ENCODE data around the gene PATL1.
"Not testable (repeated sequence)": the region's sequence is repeated elsewhere in the genome, so short reads cannot be mapped to it uniquely, and the experiment has no call there.

Gene PATL1

DNA sequence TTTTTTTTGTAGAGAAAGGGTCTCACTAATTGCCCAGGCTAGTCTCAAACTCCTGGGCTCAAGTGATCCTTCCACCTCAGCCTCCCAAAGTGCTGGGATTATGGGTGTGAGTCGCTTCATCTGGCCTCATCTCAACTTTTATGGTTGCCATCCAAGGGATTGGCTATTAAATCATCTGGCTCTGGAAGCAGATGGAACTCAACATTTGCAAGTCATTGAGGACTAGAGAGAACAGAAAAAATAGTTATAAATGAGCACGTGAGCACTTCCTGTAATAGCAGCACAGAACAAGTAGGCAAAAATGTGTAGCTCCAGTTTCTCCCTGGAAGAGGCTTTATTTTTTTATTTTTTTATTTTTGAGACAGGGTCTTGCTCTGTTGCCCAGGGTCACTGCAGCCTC, 22.3 kb upstream of the PATL1 start:
- no peak overlapping the region for H3K4me3 ChIP-seq (ENCODE audit: low read depth, low read length)
- DNase-seq (ENCODE audit: low read depth), result no peak
- TF ChIP-seq POLR2A (IDR thresholded peaks at IDR 0.05; ENCODE audit: extremely low read depth, insufficient read length), result no peak
- TF ChIP-seq MYC (IDR thresholded peaks at IDR 0.05; ENCODE audit: low read depth, low read length), result no peak
- TF ChIP-seq, protein P1, sequence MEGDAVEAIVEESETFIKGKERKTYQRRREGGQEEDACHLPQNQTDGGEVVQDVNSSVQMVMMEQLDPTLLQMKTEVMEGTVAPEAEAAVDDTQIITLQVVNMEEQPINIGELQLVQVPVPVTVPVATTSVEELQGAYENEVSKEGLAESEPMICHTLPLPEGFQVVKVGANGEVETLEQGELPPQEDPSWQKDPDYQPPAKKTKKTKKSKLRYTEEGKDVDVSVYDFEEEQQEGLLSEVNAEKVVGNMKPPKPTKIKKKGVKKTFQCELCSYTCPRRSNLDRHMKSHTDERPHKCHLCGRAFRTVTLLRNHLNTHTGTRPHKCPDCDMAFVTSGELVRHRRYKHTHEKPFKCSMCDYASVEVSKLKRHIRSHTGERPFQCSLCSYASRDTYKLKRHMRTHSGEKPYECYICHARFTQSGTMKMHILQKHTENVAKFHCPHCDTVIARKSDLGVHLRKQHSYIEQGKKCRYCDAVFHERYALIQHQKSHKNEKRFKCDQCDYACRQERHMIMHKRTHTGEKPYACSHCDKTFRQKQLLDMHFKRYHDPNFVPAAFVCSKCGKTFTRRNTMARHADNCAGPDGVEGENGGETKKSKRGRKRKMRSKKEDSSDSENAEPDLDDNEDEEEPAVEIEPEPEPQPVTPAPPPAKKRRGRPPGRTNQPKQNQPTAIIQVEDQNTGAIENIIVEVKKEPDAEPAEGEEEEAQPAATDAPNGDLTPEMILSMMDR (IDR thresholded peaks at IDR 0.05; ENCODE audit: low read depth, low read length), result no peak
- no peak for TF ChIP-seq MAX (IDR thresholded peaks at IDR 0.05; ENCODE audit: low read depth, low read length)

DNA sequence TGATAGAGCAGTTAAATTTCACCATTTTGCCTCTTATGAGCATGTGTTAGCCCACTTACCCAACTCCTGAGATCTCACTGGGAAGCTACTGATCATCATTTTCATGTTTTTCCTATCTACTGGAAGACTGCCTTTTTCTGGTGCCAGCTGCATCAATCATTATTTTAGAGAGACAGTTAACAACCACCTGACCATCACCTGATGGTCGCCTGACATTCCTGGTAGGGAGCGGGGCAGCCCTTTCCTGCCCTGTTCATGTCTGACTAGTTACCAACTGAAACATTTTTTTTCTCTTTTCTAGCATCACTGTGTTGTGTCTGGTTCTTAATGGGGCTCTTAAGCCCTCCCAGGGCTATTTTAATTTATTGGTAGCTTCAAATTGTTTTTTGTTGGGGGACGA, 20.2 kb upstream of the PATL1 start:
- TF ChIP-seq POLR2A (IDR thresholded peaks at IDR 0.05; ENCODE audit: extremely low read depth, insufficient read length) (no peak), MAX (IDR thresholded peaks at IDR 0.05; ENCODE audit: low read depth, low read length) (no peak), MYC (IDR thresholded peaks at IDR 0.05; ENCODE audit: low read depth, low read length) (no peak)
- TF ChIP-seq, protein P1 (IDR thresholded peaks at IDR 0.05; ENCODE audit: low read depth, low read length), result no peak
- no peak overlapping the region for H3K4me3 ChIP-seq (ENCODE audit: low read depth, low read length)
- no peak for DNase-seq (ENCODE audit: low read depth)

GRCh38 chr11:59681260-59681725, 12.5 kb upstream of the PATL1 start:
- H3K4me3 ChIP-seq (ENCODE audit: low read depth, low read length); DNase-seq (ENCODE audit: low read depth): not testable (repeated sequence)

DNA sequence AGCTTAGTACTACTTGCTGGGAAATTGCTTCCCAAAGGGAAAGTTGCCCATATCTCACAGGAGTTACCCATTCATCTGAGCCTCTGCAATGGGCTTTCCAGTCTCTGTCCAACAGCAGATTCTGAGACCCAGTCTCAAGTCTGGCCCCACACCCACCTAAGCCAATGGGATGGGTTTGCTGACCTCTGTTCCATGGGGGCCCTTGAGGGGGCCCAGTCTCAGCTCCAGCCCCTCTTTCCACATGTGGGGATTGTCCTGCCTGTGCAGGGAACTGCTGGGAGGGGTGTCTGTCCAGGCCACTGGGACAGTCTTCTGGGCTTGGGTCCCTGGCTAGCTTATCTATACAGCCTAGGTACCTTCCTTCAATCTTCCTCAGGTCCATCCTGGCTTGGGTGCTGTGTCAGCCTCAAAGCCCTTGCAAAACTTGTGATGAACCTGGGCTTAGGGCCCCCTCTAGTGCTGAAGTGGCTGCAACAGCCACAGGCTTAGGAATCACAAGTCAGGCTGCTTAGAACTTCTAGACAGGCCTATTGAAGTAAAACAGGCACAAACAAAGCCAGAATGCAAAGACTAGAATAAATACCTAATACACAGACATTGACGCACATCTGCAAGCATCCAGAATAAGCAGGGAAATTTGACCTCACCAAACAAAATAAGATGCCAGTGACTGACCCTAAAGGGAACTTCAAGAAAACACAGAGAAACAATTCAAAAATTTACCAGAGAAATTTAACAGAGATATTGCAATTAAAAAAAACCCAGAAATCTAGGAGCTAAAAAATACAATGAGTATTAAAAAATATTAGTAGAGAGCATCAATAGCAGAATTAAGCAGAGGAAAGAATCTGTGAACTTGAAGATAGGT, 11.7 kb upstream of the PATL1 start:
- peak; percentile 83 for DNase-seq (ENCODE audit: low read depth)
- H3K4me3 ChIP-seq (ENCODE audit: low read depth, low read length), result no peak overlapping the region
- TF ChIP-seq, protein P1 (IDR thresholded peaks at IDR 0.05; ENCODE audit: low read depth, low read length), result peak; percentile 93
- no peak for TF ChIP-seq MYC (IDR thresholded peaks at IDR 0.05; ENCODE audit: low read depth, low read length)
- no peak for TF ChIP-seq POLR2A (IDR thresholded peaks at IDR 0.05; ENCODE audit: extremely low read depth, insufficient read length)

DNA sequence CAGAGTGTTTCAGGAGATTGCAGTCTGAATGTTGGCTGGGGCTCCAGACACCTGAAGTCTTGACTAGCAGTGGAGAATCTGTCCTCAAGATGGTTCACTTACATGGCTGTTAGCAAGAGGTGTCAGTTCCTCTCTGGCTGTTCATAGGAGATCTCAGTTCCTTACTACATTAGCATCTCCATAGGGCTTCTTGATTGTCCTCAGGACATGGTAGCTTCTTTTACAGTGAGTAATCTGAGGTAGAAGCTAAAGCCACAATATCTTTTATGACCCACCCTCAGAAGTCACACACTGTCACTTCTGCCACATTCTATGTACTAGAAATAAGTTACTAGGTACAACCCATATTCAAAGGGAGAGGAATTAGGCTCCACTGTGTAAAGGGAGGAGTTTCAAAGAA, 10.5 kb upstream of the PATL1 start:
- no peak overlapping the region for H3K4me3 ChIP-seq (ENCODE audit: low read depth, low read length)
- DNase-seq (ENCODE audit: low read depth), result no peak
- TF ChIP-seq MAX (IDR thresholded peaks at IDR 0.05; ENCODE audit: low read depth, low read length) (no peak), POLR2A (IDR thresholded peaks at IDR 0.05; ENCODE audit: extremely low read depth, insufficient read length) (no peak), MYC (IDR thresholded peaks at IDR 0.05; ENCODE audit: low read depth, low read length) (no peak)
- TF ChIP-seq, protein P1 (IDR thresholded peaks at IDR 0.05; ENCODE audit: low read depth, low read length), result no peak

- TF ChIP-seq MYC (IDR thresholded peaks at IDR 0.05; ENCODE audit: low read depth, low read length), result no peak
- TF ChIP-seq, protein P1 (IDR thresholded peaks at IDR 0.05; ENCODE audit: low read depth, low read length), result no peak
- no peak for TF ChIP-seq MAX (IDR thresholded peaks at IDR 0.05; ENCODE audit: low read depth, low read length)
- no peak for TF ChIP-seq POLR2A (IDR thresholded peaks at IDR 0.05; ENCODE audit: extremely low read depth, insufficient read length)
- H3K4me3 ChIP-seq (ENCODE audit: low read depth, low read length), result no peak overlapping the region
- DNase-seq (ENCODE audit: low read depth), result no peak
Measured at GRCh38 chr11:59678813-59679165, 10.0 kb upstream of the PATL1 start.
